Stomach smooth muscle (tissue), 2 donors: Measurements from ENCODE around the gene SH3RF3.
A peak's percentile ranks its signal among the peaks of the same experiment; 100 is the strongest.

Experiments
- H3K27ac ChIP-seq: one replicate; pipeline ENCODE4 v1.7.0; 2013; ENCODE audit warnings: mild to moderate bottlenecking, low read length, inconsistent platforms
- H3K27me3 ChIP-seq, 2 donors: one replicate each; pipeline ENCODE4 v1.7.0; 2013; ENCODE audit warnings: low read length in 2 of 2; ENCODE audit not compliant: insufficient read depth in 2 of 2, control insufficient read depth in 1 of 2
- H3K36me3 ChIP-seq, 2 donors: one replicate each; pipeline ENCODE4 v1.7.0; 2013; ENCODE audit warnings: low read length in 2 of 2; ENCODE audit not compliant: control insufficient read depth in 2 of 2, insufficient read depth in 2 of 2
- H3K4me1 ChIP-seq: one replicate; pipeline ENCODE4 v1.7.0; 2013; ENCODE audit warnings: low read length; ENCODE audit not compliant: control insufficient read depth, insufficient read depth
- H3K4me3 ChIP-seq, 2 donors: one replicate each; pipeline ENCODE4 v1.7.0; 2013; ENCODE audit warnings: low read length in 2 of 2
- H3K9ac ChIP-seq, 2 donors: one replicate each; pipeline ENCODE4 v1.7.0; 2013; ENCODE audit warnings: low read length in 2 of 2, mild to moderate bottlenecking in 1 of 2
- H3K9me3 ChIP-seq, 2 donors: one replicate each; pipeline ENCODE4 v1.7.0; 2013; ENCODE audit warnings: low read length in 2 of 2; ENCODE audit not compliant: control insufficient read depth in 2 of 2
- donor health status: healthy.
- donor health status: Pancreatic carcinoma.

SH3RF3 gene

GRCh38 chr2:109317471-109318095 is 188.6 kb downstream of the SH3RF3 start:
- Histone ChIP-seq H3K4me1 (peaks cover 38% of the 10 kb centered on the region), H3K9me3 (no peaks in the 10 kb centered on the region), H3K27ac (no peak overlapping the region), H3K4me3 (peak overlapping the region in 1 of 2 donors; percentile 55), H3K27me3 (no peaks in the 10 kb centered on the region), H3K9ac (peak overlapping the region in 1 of 2 donors; percentile 29), H3K36me3 (no peaks in the 10 kb centered on the region)

- peak overlapping the region; percentile 58 for H3K27ac ChIP-seq
- H3K4me3 ChIP-seq: peak overlapping the region in 1 of 2 donors; percentile 55
Measured at GRCh38 chr2:109318150-109318948, 189.3 kb downstream of the SH3RF3 start.

GRCh38 chr2:109318949-109319342 is 189.9 kb downstream of the SH3RF3 start:
- no peaks in the 10 kb centered on the region for H3K36me3 ChIP-seq
- H3K9me3 ChIP-seq: no peaks in the 10 kb centered on the region
- H3K27me3 ChIP-seq: no peaks in the 10 kb centered on the region
- H3K9ac ChIP-seq: no peak overlapping the region
- H3K27ac ChIP-seq: peak overlapping the region; percentile 58
- H3K4me3 ChIP-seq: peak overlapping the region in 1 of 2 donors; percentile 55
- peaks cover 44% of the 10 kb centered on the region for H3K4me1 ChIP-seq

More at GRCh38 chr2:109318150-109318948, 189.3 kb downstream of the SH3RF3 start:
- Histone ChIP-seq H3K4me1 (peaks cover 44% of the 10 kb centered on the region), H3K36me3 (no peaks in the 10 kb centered on the region), H3K27me3 (no peaks in the 10 kb centered on the region), H3K9me3 (no peaks in the 10 kb centered on the region), H3K9ac (peak overlapping the region in 1 of 2 donors; percentile 2)

DNA sequence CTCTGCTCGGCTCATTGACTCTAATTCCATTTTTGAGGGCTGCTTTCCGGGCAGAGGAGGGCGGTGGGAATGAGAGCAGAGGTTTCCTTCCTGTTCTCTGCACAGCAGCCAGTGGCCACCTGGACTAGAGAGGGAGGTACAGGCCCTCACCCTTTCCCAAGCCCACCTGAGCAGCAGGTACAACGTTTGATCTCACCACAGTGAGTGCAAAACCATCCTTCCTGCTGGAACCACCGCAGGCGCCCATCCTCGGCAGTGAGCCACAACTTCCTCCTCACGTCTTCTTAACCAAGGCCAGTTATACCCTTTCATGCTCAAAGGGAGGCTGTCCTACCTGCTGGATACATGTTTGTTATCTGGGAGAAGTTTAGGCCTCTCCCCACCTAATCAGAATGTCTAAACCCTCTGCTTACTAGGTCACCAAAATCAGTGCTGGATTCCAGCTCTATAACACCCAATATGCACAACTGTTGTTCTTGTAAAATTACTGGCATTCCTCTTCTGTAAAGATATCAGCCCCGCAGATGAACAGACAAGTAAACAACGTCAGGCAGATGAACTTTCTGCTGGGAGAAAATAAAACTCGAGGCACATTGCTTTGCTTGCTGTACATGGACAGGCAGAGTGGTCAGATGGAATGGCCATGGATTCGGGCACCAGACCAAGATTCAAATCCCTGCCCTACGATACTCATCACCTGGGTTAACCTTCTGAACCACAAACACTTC is 191.4 kb downstream of the SH3RF3 start:
- H3K4me3 ChIP-seq: no peak overlapping the region
- no peaks in the 10 kb centered on the region for H3K9me3 ChIP-seq
- H3K9ac ChIP-seq: no peak overlapping the region
- H3K4me1 ChIP-seq: peaks cover 49% of the 10 kb centered on the region
- no peak overlapping the region for H3K27ac ChIP-seq
- no peaks in the 10 kb centered on the region for H3K27me3 ChIP-seq
- H3K36me3 ChIP-seq: no peaks in the 10 kb centered on the region

DNA sequence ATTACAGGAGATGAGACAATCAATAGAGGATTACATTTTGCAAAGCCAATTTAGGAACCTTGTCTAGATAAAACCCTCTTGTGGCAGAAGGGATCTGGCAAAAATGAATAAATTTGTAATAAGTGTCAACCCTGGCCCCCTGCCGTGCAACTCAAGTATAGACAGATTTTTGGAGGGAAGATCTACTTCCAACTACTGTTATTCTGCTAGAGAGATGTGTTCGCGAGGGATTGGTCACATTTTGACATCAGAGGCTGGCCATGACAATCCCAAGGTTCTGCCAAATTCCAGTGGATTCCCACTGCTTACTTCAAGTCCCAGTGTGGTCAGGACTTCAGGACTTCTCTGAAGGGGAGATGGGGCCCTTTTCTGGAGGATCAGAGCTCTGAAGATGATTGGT is 192.6 kb downstream of the SH3RF3 start:
- Histone ChIP-seq H3K9me3 (no peaks in the 10 kb centered on the region), H3K4me1 (peaks cover 49% of the 10 kb centered on the region), H3K27ac (peak overlapping the region; percentile 70), H3K36me3 (no peaks in the 10 kb centered on the region), H3K9ac (peak overlapping the region; percentile 7 to 25), H3K4me3 (no peak overlapping the region), H3K27me3 (no peaks in the 10 kb centered on the region)

DNA sequence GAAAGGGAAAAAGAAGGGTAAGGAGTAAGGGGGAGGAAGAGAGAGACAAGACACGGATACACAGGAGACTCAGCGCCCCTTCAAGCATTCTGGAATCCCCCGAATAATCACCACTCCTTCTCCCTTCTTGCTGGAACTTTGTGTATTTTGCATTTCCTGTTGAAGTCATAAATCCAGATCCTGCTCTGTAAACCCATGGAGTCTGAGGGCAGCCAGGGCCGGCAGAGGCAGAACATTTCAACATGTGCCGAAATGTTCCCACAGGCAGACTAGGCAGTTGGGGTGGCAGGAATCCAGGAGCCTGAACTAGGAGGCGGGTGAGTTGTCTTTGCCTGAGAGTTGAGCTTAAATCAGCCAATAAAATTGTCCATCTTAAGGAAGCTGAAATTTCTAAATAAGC is 193.1 kb downstream of the SH3RF3 start:
- Histone ChIP-seq H3K9ac (peak overlapping the region; percentile 7 to 25), H3K4me3 (no peak overlapping the region), H3K4me1 (peaks cover 49% of the 10 kb centered on the region)

GRCh38 chr2:109322641-109323040 is 193.6 kb downstream of the SH3RF3 start:
- no peaks in the 10 kb centered on the region for H3K9me3 ChIP-seq
- H3K27ac ChIP-seq: no peak overlapping the region
- no peaks in the 10 kb centered on the region for H3K27me3 ChIP-seq
- H3K36me3 ChIP-seq: no peaks in the 10 kb centered on the region
- H3K4me3 ChIP-seq: no peak overlapping the region
- H3K4me1 ChIP-seq: peaks cover 44% of the 10 kb centered on the region
- no peak overlapping the region for H3K9ac ChIP-seq

More for the DNA sequence above, 193.1 kb downstream of the SH3RF3 start:
- no peaks in the 10 kb centered on the region for H3K36me3 ChIP-seq
- peak overlapping the region; percentile 70 for H3K27ac ChIP-seq
- no peaks in the 10 kb centered on the region for H3K27me3 ChIP-seq
- no peaks in the 10 kb centered on the region for H3K9me3 ChIP-seq

DNA sequence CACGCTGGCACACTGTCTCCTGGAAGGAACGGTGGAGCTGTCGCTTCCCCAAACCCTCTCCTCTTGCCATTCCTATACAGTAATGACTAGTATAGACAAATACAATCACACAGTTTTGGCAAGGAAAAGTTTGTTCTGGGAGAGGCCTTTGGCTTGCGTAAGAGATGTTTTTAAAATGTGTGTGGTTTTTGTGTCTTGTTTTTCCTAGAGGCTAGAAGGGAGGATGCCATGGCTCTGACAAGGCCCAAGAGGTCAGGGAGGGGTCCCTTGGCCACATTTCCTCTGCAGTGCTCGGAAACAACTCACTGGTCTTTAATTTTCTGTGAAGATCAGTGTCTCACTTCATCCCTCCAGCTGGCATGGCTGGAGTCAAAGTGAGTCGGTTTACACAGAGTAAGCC is 195.9 kb downstream of the SH3RF3 start:
- Histone ChIP-seq H3K27ac (peak overlapping the region; percentile 11), H3K9ac (no peak overlapping the region), H3K36me3 (no peaks in the 10 kb centered on the region), H3K27me3 (no peaks in the 10 kb centered on the region), H3K4me1 (peaks cover 24% of the 10 kb centered on the region), H3K4me3 (no peak overlapping the region), H3K9me3 (no peaks in the 10 kb centered on the region)

- peak overlapping the region; percentile 11 for H3K27ac ChIP-seq
Measured at GRCh38 chr2:109325570-109325969, 196.6 kb downstream of the SH3RF3 start.

GRCh38 chr2:109326306-109326705 is 197.3 kb downstream of the SH3RF3 start:
- H3K27me3 ChIP-seq: no peaks in the 10 kb centered on the region
- peaks cover 22% of the 10 kb centered on the region for H3K4me1 ChIP-seq
- H3K9ac ChIP-seq: no peak overlapping the region
- no peaks in the 10 kb centered on the region for H3K36me3 ChIP-seq
- no peak overlapping the region for H3K4me3 ChIP-seq
- H3K9me3 ChIP-seq: no peaks in the 10 kb centered on the region
- H3K27ac ChIP-seq: no peak overlapping the region

More at GRCh38 chr2:109325570-109325969, 196.6 kb downstream of the SH3RF3 start:
- H3K36me3 ChIP-seq: no peaks in the 10 kb centered on the region
- no peak overlapping the region for H3K9ac ChIP-seq
- H3K4me1 ChIP-seq: peaks cover 22% of the 10 kb centered on the region
- no peak overlapping the region for H3K4me3 ChIP-seq
- H3K9me3 ChIP-seq: no peaks in the 10 kb centered on the region
- H3K27me3 ChIP-seq: no peaks in the 10 kb centered on the region
